Measurements from ENCODE around the gene AP2M1.

The AP2M1 gene

DNA sequence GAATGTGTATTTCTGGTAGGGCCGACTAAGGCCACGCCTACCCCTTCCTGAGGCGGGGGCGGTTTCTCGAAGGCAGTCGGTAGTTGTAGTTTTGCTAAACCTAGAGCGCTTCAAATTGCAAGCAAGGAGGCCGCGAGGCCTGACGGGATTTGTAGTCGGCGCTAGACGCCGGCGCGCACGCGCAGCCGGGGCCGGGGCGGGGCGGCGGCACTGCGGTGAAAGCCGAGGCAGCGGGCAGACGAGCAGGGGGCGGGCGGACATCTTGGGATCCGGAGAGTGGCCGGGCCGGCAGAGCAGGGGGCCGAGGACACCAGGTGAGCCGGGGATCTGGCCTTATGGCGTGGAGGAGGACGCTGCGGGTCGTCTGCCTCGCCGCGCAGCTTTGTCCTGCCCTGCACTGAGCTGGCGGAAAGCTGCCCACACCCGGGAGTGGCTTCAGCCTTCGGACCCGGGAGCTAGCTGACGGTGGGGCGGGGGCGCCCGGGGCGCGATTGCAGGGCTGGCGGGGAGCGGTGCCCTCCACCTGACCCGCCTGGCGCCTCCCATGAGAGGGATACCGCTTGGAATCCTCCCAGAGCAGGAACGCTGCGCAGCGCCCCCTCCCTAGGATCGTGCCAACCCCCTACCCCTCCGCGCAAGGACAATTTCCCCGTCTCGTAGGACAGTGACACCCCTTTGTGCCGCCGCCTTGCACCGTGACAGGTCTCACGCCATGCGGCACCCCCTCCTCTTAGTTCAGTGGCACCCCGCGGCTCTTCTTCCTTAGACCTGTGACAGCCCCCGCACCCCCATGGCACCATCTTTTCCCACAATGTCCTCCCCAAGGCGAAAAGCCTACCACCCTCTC, at the start of gene AP2M1:
Gene AP2M1 (plus strand): TSS at position 210 of the 847 bp plus-strand sequence. CDS start 2,139 bp downstream, outside the sequence.
- H3K36me3 ChIP-seq (ENCODE audit: insufficient read depth, insufficient read length, low read length), result peaks cover 75% of the 10 kb centered on the region
- no peaks in the 10 kb centered on the region for H3K9me3 ChIP-seq (ENCODE audit: insufficient read depth, low read length)
- H3K4me1 ChIP-seq (ENCODE audit: insufficient read depth, insufficient read length), result peaks cover 26% of the 10 kb centered on the region
- peak; percentile 97 for DNase-seq (ENCODE audit: low read depth, low spot score)
- TF ChIP-seq YY1 (IDR thresholded peaks at IDR 0.05; ENCODE audit: insufficient read depth, insufficient read length) (peak; percentile 42), SUZ12 (IDR thresholded peaks at IDR 0.05; ENCODE audit: extremely low read depth, insufficient read depth, insufficient read length) (no peak)
- no peaks in the 10 kb centered on the region for H3K27me3 ChIP-seq (ENCODE audit: insufficient read depth, insufficient read length)
- H3K4me3 ChIP-seq (ENCODE audit: insufficient read length, low read depth), result peak within 1 kb of the TSS; percentile 100
- peak within 1 kb of the TSS; percentile 99 for H3K9ac ChIP-seq (ENCODE audit: insufficient read length, low read depth)

DNA sequence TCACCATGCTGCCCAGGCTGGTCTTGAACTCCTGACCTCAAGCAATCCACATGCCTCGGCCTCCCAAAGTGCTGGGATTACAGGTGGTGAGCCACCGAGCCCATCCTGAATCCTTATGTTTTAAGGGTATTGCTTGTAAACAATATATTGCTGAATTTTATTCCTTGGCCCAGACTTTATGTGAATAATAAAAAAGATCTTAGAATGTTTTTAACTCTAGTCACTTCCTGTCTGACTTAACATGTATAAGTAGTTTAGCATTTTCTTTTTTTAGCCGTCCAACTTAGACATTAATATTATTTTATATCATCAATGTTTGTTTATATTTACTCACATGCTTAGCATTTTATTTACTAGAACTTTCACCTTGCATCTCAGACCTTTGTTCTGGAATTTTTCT, 48.6 kb upstream of the AP2M1 start:
- no peaks in the 10 kb centered on the region for H3K27me3 ChIP-seq (ENCODE audit: insufficient read depth, insufficient read length)
- H3K4me1 ChIP-seq (ENCODE audit: insufficient read depth, insufficient read length), result no peaks in the 10 kb centered on the region
- no peak for TF ChIP-seq SUZ12 (IDR thresholded peaks at IDR 0.05; ENCODE audit: extremely low read depth, insufficient read depth, insufficient read length)
- TF ChIP-seq YY1 (IDR thresholded peaks at IDR 0.05; ENCODE audit: insufficient read depth, insufficient read length), result no peak
- no peak for TF ChIP-seq ZNF274 (IDR thresholded peaks at IDR 0.05; ENCODE audit: low read depth, low read length)
- H3K9me3 ChIP-seq (ENCODE audit: insufficient read depth, low read length), result no peaks in the 10 kb centered on the region
- no peak overlapping the region for H3K9ac ChIP-seq (ENCODE audit: insufficient read length, low read depth)
- DNase-seq (ENCODE audit: low read depth, low spot score), result no peak
- no peaks in the 10 kb centered on the region for H3K36me3 ChIP-seq (ENCODE audit: insufficient read depth, insufficient read length, low read length)
- H3K4me3 ChIP-seq (ENCODE audit: insufficient read length, low read depth), result no peak overlapping the region

DNA sequence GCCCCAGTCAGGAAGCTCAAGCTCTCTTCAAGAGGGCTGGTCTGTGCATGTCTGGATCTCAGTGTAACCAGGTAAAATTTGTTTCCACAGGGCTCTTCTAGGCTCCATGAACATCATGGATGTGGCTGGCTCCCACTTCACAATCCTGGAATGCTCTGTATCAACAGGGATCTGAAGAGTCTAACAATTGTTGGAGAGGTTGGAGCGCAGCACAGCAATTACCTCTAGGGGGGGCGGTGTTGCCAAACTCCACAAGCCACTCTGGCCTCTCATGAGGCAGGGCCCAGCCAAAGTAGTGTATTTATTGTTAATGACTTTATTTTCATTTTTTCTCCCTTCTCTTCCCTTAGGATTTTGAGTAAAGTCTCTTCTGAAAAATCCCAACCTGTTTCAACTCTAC, 45.6 kb upstream of the AP2M1 start:
- H3K4me1 ChIP-seq (ENCODE audit: insufficient read depth, insufficient read length), result no peaks in the 10 kb centered on the region
- no peak overlapping the region for H3K4me3 ChIP-seq (ENCODE audit: insufficient read length, low read depth)
- H3K9me3 ChIP-seq (ENCODE audit: insufficient read depth, low read length), result no peaks in the 10 kb centered on the region
- TF ChIP-seq SUZ12 (IDR thresholded peaks at IDR 0.05; ENCODE audit: extremely low read depth, insufficient read depth, insufficient read length) (no peak), ZNF274 (IDR thresholded peaks at IDR 0.05; ENCODE audit: low read depth, low read length) (no peak), YY1 (IDR thresholded peaks at IDR 0.05; ENCODE audit: insufficient read depth, insufficient read length) (no peak)
- H3K9ac ChIP-seq (ENCODE audit: insufficient read length, low read depth), result no peak overlapping the region
- no peaks in the 10 kb centered on the region for H3K27me3 ChIP-seq (ENCODE audit: insufficient read depth, insufficient read length)
- DNase-seq (ENCODE audit: low read depth, low spot score), result no peak
- no peaks in the 10 kb centered on the region for H3K36me3 ChIP-seq (ENCODE audit: insufficient read depth, insufficient read length, low read length)

DNA sequence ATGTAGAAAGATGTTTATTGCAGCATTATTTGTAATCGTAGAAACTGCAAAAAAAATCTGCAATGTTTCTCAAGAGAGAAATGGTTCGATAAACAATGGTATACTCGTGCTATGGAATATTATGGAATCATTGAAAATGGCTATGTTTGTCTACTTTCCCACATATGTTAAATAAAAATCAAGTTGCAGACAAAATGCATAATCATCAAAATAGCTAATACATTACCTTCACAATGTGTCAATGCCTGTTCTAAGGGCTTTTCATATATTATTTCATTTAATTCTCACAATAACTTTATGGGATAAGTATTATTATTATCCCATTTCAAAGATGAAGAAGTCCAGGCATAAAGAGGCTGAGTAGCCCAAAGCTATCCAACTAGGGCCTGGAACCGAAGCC, 41.7 kb upstream of the AP2M1 start:
- H3K9me3 ChIP-seq (ENCODE audit: insufficient read depth, low read length), result no peaks in the 10 kb centered on the region
- H3K4me1 ChIP-seq (ENCODE audit: insufficient read depth, insufficient read length), result no peaks in the 10 kb centered on the region
- DNase-seq (ENCODE audit: low read depth, low spot score), result no peak
- no peak overlapping the region for H3K9ac ChIP-seq (ENCODE audit: insufficient read length, low read depth)
- peaks cover 10% of the 10 kb centered on the region for H3K36me3 ChIP-seq (ENCODE audit: insufficient read depth, insufficient read length, low read length)
- no peaks in the 10 kb centered on the region for H3K27me3 ChIP-seq (ENCODE audit: insufficient read depth, insufficient read length)
- H3K4me3 ChIP-seq (ENCODE audit: insufficient read length, low read depth), result no peak overlapping the region
- TF ChIP-seq ZNF274 (IDR thresholded peaks at IDR 0.05; ENCODE audit: low read depth, low read length) (no peak), SUZ12 (IDR thresholded peaks at IDR 0.05; ENCODE audit: extremely low read depth, insufficient read depth, insufficient read length) (no peak), YY1 (IDR thresholded peaks at IDR 0.05; ENCODE audit: insufficient read depth, insufficient read length) (no peak)

DNA sequence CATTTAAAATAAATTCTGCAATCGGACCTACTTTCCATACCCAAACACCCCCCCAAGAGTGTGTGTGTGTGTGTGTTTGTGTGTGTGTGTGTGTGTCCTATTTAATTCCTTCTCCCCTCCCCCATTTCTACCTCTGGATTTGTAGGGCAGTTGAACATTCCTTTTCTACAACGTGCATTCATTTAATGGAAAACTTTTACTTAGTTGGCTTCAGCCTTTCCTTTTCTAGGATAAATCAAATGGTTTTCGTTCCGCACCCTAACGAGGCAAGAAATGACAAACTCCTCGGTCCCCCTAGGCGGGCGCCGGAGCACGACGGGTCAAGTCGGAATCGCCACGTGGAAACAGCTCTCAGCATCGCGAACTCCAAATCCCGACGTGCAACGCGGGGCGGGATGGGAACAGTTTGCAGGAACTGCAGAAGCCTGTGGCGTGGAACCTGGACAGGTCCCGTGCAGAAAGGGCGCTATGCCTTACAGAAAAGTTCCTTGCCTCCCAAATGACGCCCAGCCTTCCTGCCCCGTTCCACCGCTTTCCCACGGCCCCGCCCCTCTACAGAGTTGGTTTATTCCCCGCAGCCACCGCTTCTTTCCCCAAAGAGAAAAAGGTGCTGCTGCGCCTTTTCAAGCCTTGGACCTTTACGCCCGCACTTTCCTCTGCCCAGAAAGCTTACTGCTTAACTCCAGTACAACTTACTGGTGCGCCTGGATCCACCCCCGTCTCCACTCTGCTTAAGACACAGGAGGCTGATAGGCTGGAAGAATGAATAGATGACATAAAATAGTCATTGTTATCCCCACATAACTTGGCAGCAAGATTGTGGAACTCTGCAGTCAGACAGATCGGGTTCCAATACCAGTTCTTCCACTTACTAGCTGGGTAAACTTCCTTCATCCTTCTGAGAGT, 40.6 kb upstream of the AP2M1 start:
- Histone ChIP-seq H3K9ac (ENCODE audit: insufficient read length, low read depth) (peak overlapping the region; percentile 99), H3K27me3 (ENCODE audit: insufficient read depth, insufficient read length) (no peaks in the 10 kb centered on the region), H3K36me3 (ENCODE audit: insufficient read depth, insufficient read length, low read length) (peaks cover 12% of the 10 kb centered on the region), H3K4me1 (ENCODE audit: insufficient read depth, insufficient read length) (no peaks in the 10 kb centered on the region), H3K9me3 (ENCODE audit: insufficient read depth, low read length) (no peaks in the 10 kb centered on the region), H3K4me3 (ENCODE audit: insufficient read length, low read depth) (peak overlapping the region; percentile 98)
- no peak for DNase-seq (ENCODE audit: low read depth, low spot score)
- TF ChIP-seq ZNF274 (IDR thresholded peaks at IDR 0.05; ENCODE audit: low read depth, low read length) (no peak), YY1 (IDR thresholded peaks at IDR 0.05; ENCODE audit: insufficient read depth, insufficient read length) (no peak), SUZ12 (IDR thresholded peaks at IDR 0.05; ENCODE audit: extremely low read depth, insufficient read depth, insufficient read length) (no peak)

DNA sequence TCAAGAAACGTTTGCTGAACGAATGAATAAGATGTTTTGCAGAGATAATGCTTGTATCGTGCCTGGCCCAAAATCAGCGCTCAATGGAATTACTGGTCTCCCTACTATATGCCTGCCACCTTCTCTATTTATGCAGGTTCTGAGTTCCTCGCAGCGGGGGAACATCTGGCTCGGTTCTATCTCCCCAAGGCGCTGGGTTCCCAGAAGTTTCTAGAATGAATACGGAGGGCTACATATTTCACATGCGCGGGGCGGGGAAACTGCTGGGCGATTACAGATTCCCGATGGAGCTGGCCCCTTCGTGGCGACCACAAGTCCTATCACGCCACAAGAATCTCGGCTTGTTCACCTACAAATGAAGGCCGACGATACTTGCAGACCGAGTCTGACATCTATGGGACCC, 39.9 kb upstream of the AP2M1 start:
- H3K9me3 ChIP-seq (ENCODE audit: insufficient read depth, low read length), result no peaks in the 10 kb centered on the region
- TF ChIP-seq YY1 (IDR thresholded peaks at IDR 0.05; ENCODE audit: insufficient read depth, insufficient read length), result no peak
- TF ChIP-seq ZNF274 (IDR thresholded peaks at IDR 0.05; ENCODE audit: low read depth, low read length), result no peak
- TF ChIP-seq SUZ12 (IDR thresholded peaks at IDR 0.05; ENCODE audit: extremely low read depth, insufficient read depth, insufficient read length), result no peak
- H3K4me3 ChIP-seq (ENCODE audit: insufficient read length, low read depth), result peak overlapping the region; percentile 98
- no peaks in the 10 kb centered on the region for H3K27me3 ChIP-seq (ENCODE audit: insufficient read depth, insufficient read length)
- no peak for DNase-seq (ENCODE audit: low read depth, low spot score)
- peaks cover 12% of the 10 kb centered on the region for H3K36me3 ChIP-seq (ENCODE audit: insufficient read depth, insufficient read length, low read length)
- H3K4me1 ChIP-seq (ENCODE audit: insufficient read depth, insufficient read length), result no peaks in the 10 kb centered on the region
- H3K9ac ChIP-seq (ENCODE audit: insufficient read length, low read depth), result peak overlapping the region; percentile 99

Data from NT2/D1 (cell line).